HG02852 (cell line): ENCODE data around the gene CCDC106.

Experiments
- ATAC-seq: cut with Tn5 transposase; IDR thresholded peaks from one replicate; pipeline ENCODE4 v1.9.1; 2021; ENCODE audit warnings: mild to moderate bottlenecking, moderate library complexity; ENCODE audit not compliant: unreplicated experiment

CCDC106 gene

DNA sequence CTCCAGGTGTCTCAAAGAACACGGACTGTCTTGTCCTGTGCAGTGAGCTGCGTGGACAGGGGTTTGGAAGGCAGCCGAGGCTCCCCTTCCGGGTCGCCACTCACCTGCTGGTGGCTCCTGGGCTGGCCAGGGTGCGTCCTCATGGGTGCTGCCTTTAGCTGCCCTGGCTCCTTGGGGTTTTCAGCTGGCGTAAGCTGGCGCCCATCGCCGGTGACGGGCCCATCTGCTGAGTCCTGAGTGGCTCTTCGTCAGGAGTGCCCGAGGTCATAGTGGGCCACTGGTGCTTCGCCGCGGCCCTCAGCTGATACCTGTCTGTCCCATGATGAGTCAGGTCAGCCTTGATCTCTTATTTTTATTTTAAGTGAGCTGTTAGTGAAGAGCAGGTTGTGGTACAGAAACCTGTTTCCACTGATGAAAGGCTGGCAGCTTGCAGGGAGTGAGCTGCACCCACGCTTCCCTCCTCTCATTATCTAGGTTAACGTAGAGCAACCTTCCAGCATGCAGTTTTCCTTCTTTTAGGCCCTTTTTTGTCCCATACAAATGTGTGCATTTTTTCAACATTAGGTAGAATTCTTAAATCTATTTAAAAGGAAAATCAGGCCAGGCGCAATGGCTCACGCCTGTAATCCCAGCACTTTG, 45.4 kb downstream of the CCDC106 start:
- no peak for ATAC-seq

DNA sequence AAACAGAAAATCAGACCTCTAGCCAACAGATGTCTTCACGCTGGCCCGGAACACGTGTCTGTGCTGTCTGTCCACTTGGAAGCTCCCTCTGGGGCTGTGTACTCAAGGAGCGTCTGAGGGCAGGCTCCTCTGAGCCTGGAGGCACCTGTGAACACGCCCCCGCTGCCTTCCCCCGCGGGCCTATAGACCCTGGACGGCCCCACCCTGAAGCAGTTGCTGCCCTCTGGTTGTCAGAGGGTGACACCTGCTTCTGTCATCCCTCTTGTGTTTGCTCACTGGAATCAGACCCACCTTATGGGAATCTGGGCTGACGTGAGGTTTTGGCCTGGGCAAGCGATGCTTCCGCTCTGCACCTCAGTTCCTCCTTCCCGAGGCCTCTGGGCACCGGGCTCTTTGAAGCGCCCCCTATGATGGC, 46.2 kb downstream of the CCDC106 start:
- ATAC-seq, result no peak

DNA sequence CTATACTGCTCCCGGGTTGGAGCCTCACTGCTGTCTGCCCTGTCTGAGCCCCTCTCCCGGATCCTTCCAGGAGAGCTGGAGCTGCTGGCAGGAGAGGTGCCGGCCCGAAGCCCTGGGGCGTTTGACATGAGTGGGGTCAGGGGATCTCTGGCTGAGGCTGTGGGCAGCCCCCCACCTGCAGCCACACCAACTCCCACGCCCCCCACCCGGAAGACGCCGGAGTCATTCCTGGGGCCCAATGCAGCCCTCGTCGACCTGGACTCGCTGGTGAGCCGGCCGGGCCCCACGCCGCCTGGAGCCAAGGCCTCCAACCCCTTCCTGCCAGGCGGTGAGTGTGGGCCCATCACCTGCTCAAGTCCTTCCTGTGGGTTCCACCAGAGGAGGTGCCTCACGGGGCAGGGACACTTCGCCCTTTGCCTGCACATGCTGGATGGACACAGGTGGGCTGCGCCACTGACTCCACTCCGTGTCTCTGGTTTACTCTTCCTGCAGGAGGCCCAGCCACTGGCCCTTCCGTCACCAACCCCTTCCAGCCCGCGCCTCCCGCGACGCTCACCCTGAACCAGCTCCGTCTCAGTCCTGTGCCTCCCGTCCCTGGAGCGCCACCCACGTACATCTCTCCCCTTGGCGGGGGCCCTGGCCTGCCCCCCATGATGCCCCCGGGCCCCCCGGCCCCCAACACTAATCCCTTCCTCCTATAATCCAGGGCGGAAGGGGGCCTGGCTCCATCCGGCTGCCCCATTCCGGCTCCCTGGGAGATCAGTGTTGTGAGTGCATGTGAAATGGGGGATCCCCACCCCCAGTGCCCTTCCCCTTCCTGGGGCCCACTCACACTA, 46.9 kb downstream of the CCDC106 start:
- ATAC-seq, result no peak

DNA sequence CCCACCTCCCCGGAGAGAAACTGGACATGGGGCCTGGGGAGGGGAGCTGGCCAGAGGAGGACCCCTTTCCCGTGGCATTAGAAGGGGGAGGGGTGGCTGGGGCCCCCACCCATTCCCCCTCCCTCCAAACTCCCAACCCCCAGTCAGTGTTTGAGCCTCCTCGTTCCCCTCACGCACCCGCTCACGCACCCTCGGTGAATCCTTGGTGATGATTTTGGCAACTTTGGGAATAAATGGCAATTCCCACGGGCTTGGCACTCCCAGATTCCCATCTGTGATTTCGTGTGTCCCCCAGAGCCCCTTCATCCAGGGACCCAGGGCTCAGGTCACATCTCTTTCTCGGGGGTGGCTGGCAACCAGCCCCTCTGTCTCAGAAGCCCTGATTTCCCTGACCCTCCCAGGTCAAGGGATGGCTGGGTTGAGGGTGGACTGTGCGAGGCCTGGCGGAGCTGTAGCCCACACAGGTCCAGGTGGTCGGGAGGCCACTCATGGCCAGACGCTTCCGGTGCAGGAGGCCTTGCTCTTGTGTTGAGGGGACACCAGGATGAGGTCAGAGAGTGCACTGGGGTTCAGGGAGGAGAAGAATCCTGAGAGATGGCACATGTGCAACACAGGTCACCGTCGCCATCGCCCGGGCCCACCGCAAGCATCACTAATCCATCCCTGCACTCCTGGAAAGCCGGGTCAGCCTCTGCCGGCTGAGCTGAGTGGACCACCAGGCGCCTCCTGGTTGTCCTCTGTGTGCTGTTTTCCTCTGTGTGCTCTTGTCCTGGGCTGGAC, 47.7 kb downstream of the CCDC106 start:
- ATAC-seq, result no peak

DNA sequence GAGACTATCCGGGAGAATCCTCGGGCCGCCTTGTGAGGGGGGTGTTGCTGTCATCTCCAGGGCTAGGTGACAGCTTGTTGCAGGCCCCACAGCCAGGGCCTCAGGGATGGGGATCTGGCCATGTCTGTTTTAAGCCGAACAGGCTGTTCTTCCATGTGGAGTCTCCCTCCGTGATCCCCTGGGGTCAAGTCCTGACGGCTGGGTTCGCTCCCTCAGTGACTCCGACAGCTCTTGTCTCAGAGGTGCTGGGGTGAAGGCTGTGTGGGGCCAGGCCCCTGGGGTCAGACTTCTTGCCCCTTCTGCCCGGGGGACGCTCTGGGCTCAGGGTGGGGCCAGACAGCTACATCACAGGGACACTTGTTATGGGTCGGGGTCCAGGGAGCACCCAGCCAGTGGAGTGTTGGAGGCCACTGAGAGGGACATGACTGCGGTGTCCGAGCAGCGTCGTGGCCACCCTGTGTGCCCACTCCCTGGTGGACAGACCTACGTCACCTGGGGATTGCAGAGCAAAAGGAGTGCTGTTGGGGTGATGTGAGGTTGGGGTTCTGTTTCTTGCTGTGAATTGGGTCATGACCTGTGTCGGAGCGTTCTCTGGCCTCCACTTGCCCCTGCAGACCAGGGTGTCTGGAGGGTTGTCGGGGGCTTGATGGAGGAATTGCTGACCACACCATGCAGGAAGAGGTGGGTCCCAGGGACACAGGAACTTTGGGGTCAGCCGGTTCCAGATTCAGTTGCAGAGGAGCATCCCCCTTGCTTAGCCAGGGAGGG, 48.5 kb downstream of the CCDC106 start:
- ATAC-seq, result no peak

DNA sequence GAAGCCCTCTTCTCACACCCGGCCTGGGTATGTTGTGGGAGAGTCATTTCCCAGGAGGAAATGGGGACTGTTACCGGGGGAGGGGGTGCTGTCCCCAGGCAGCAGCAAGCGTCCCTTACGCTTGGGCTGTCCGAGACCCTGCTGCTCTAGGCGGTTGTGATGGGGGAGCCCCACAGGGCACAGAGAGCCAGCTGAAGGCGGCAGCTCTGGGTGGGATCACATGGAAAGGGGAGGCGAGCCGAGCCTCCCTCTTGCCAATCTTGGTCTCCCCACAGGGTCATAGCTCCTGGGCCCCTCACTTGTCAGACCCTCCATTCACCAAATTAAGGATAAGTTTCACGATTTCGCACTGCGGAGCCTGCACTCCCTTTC, 49.0 kb downstream of the CCDC106 start:
- no peak for ATAC-seq

DNA sequence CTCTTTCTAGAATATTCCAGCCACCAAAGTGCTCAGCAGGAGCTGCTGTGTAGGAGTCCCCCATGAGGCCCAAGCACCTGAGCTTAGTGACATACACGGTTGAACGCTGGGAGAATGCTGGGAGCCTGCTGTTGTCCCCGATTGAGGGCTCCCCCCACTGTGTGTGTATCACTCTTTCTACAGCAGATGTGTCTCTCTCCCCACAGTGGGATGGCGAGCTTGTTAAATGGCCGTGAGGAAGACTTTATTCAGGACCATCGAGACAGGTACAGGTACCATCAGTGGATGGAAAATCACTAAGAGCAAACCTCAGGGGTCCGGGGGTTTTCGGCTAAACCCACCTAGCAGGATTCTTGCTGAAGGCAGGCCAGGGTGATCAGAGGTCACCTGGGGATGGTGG, 49.7 kb downstream of the CCDC106 start:
- no peak for ATAC-seq

DNA sequence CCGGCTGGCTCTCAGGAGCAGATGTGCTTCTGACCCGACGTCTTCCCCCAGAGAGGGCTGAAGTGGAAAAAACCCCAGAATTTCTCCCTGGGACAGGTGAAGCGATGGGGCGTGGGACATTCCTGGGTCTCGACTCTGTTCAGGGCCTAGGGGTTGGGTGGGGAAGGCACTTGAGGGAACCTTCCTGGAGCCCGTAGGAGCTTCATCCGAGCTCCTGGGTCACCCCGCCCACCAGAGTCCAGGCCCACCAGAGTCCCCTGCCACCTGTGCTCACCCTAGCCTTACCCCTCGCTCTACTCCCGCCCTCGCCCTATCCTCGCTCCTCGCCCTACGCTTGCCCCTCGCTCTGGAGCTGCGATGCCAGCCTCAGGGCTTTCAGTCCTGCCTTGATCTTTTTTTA, 50.2 kb downstream of the CCDC106 start:
- ATAC-seq, result no peak

DNA sequence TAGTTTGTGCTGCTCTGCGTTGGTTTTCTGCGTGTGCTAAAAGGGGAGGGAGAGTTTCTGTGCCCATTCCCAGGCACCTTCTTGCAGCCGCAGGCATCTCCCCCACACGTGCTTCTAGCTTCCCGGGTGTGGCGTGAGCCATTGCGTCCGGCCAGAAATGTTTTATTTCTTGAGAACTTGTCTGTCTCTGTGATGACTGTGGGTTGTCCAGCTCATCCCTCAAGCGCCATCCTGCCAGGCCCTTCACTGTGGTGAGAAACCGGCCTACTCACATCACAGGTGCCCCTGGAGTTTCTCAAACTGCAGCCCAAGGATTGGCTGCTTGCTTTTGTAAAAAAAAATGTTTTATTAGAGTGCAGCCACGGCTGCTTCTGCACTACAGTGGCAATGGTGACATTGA, 51.2 kb downstream of the CCDC106 start:
- no peak for ATAC-seq

DNA sequence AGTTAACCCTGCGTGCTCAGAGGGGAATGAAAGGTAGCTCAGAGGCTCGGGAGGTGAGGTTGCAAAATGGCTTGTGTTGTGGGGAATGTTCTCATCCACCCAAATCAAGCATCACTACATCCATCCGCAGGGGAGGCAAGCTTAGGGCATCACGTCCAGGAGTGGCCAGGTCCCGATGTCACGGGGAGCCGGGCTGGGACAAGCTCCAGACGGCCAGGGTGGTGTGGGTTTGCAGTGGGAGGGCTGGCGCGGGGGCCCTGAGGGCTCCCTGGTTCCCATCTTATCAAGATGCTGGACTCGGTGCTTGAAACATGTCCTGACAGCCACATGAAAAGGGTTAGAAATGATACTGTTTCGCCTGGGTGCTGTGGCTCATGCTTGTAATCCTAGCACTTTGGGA, 52.8 kb downstream of the CCDC106 start:
- no peak for ATAC-seq

DNA sequence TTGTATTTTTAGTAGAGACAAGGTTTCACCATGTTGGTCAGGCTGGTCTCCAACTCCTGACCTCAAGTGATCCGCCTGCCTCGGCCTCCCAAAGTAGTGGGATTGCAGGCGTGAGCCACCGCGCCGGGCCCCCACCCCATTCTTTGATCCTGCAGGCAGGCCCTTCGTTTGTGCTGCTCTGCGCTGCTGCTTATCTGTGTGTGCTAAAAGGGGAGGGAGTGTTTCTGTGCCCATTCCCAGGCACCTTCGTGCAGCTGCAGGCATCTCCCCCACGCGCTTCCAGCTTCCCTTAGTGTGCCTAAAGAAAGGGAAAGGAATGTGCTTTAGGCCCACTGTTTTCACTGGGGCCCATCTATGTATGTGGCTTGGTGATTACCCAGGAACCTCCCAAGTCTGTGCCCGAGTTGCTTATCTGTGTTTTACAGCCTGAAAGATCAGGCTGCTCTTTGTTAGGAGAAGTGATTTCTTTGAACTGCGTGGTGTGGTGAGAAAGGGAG, 54.2 kb downstream of the CCDC106 start:
- ATAC-seq, result no peak
